Ectodermal cell (in vitro differentiated cells): Measurements from ENCODE around the gene DCLK1. TPM values are rescaled to one million over a fixed set of nuclear protein-coding genes. Genes with fewer than 3 reads are reported as not detected.

Source experiments
- H3K27ac ChIP-seq: 2 replicates; pipeline ENCODE4 v1.7.0; 2013; ENCODE audit warnings: mild to moderate bottlenecking, low read depth, low read length; ENCODE audit not compliant: insufficient read depth, poor library complexity, severe bottlenecking
- H3K27me3 ChIP-seq: 2 replicates; pipeline ENCODE4 v1.7.0; 2013; ENCODE audit warnings: mild to moderate bottlenecking, low read length; ENCODE audit not compliant: insufficient read depth, control insufficient read depth, poor library complexity, severe bottlenecking
- H3K36me3 ChIP-seq: one replicate; pipeline ENCODE4 v1.7.0; 2013; ENCODE audit warnings: low read length; ENCODE audit not compliant: control insufficient read depth, insufficient read depth
- H3K4me1 ChIP-seq: one replicate; pipeline ENCODE4 v1.7.0; 2013; ENCODE audit warnings: low read length; ENCODE audit not compliant: control insufficient read depth, insufficient read depth
- H3K4me3 ChIP-seq: 2 replicates; pipeline ENCODE4 v1.7.0; 2013; ENCODE audit warnings: low read depth, low read length, control low read depth; ENCODE audit not compliant: insufficient read depth
- H3K9me3 ChIP-seq: 2 replicates; pipeline ENCODE4 v1.7.0; 2013; ENCODE audit warnings: mild to moderate bottlenecking, low read length, moderate library complexity; ENCODE audit not compliant: control insufficient read depth
- WGBS, 2 experiments: methylation state at CpG; one replicate each; pipeline ENCODE4 v1.1.7; 2013; ENCODE audit warnings: missing lambda C conversion rate in 2 of 2; 5-methylcytosine and 5-hydroxymethylcytosine counted together
- polyA plus RNA-seq, 4 experiments: library from polyadenylated mRNA; stranded (reverse); fragments of 50-300 nt; gene quantifications; one replicate each; pipeline ENCODE4 v1.2.3, GENCODE V29; 2013

Gene DCLK1
- polyA plus RNA-seq (2013, experiment 1 of 4), result 4.1 TPM
- 3.7 TPM for polyA plus RNA-seq (2013, experiment 2 of 4)
- 3.8 TPM for polyA plus RNA-seq (2013, experiment 3 of 4)
- 5.2 TPM for polyA plus RNA-seq (2013, experiment 4 of 4)

- Histone ChIP-seq H3K4me1 (no peaks in the 10 kb centered on the region), H3K27me3 (peaks cover 48% of the 10 kb centered on the region), H3K4me3 (peak within 1 kb of the TSS; percentile 50), H3K9me3 (no peaks in the 10 kb centered on the region), H3K27ac (no peak within 1 kb of the TSS), H3K36me3 (no peaks in the 10 kb centered on the region)
- WGBS, 2 experiments, result 8 to 9% methylated on average over 48 of the region's 48 CpGs
Observed at GRCh38 chr13:36131222-36131930, at the start of gene DCLK1. DCLK1 (minus strand) TSS chr13:36131382.

- Histone ChIP-seq H3K4me1 (no peaks in the 10 kb centered on the region), H3K27ac (no peak overlapping the region), H3K36me3 (no peaks in the 10 kb centered on the region), H3K27me3 (no peaks in the 10 kb centered on the region), H3K4me3 (no peak overlapping the region), H3K9me3 (no peaks in the 10 kb centered on the region)
- WGBS, 2 experiments, result 85 to 92% methylated on average over 4 to 5 of the region's 5 CpGs
Observed at GRCh38 chr13:36175621-36176020, 44.4 kb upstream of the DCLK1 start.

- no peaks in the 10 kb centered on the region for H3K9me3 ChIP-seq
- no peaks in the 10 kb centered on the region for H3K36me3 ChIP-seq
- 73 to 75% methylated on average over 7 of the region's 7 CpGs for WGBS, 2 experiments
- no peak overlapping the region for H3K4me3 ChIP-seq
- no peaks in the 10 kb centered on the region for H3K4me1 ChIP-seq
- no peak overlapping the region for H3K27ac ChIP-seq
- no peaks in the 10 kb centered on the region for H3K27me3 ChIP-seq
Observed at GRCh38 chr13:36174923-36175322, 43.7 kb upstream of the DCLK1 start.

GRCh38 chr13:36173571-36174322, 42.6 kb upstream of the DCLK1 start:
- Histone ChIP-seq H3K27ac (no peak overlapping the region), H3K27me3 (no peaks in the 10 kb centered on the region), H3K4me3 (no peak overlapping the region), H3K4me1 (no peaks in the 10 kb centered on the region), H3K9me3 (no peaks in the 10 kb centered on the region), H3K36me3 (no peaks in the 10 kb centered on the region)
- 93 to 97% methylated on average over 3 to 4 of the region's 4 CpGs for WGBS, 2 experiments

GRCh38 chr13:36166046-36166445, 34.9 kb upstream of the DCLK1 start:
- no peak overlapping the region for H3K27ac ChIP-seq
- no peaks in the 10 kb centered on the region for H3K9me3 ChIP-seq
- 92 to 94% methylated on average over 5 of the region's 5 CpGs for WGBS, 2 experiments
- no peaks in the 10 kb centered on the region for H3K27me3 ChIP-seq
- no peaks in the 10 kb centered on the region for H3K4me1 ChIP-seq
- H3K36me3 ChIP-seq, result no peaks in the 10 kb centered on the region
- no peak overlapping the region for H3K4me3 ChIP-seq

GRCh38 chr13:36163809-36164308, 32.7 kb upstream of the DCLK1 start:
- Histone ChIP-seq H3K9me3 (no peaks in the 10 kb centered on the region), H3K4me1 (no peaks in the 10 kb centered on the region), H3K27ac (no peak overlapping the region), H3K4me3 (no peak overlapping the region), H3K27me3 (no peaks in the 10 kb centered on the region), H3K36me3 (no peaks in the 10 kb centered on the region)
- 78 to 87% methylated on average over 5 to 7 of the region's 7 CpGs for WGBS, 2 experiments

- WGBS, 2 experiments, result 94 to 95% methylated on average over 6 of the region's 6 CpGs
- Histone ChIP-seq H3K4me3 (no peak overlapping the region), H3K27ac (no peak overlapping the region)
Observed at GRCh38 chr13:36163286-36163685, 32.1 kb upstream of the DCLK1 start.

GRCh38 chr13:36160297-36160696, 29.1 kb upstream of the DCLK1 start:
- 92 to 94% methylated on average over 4 of the region's 4 CpGs for WGBS, 2 experiments
- peaks cover 6% of the 10 kb centered on the region for H3K27me3 ChIP-seq
- H3K9me3 ChIP-seq, result no peaks in the 10 kb centered on the region
- no peaks in the 10 kb centered on the region for H3K4me1 ChIP-seq
- H3K27ac ChIP-seq, result no peak overlapping the region
- no peaks in the 10 kb centered on the region for H3K36me3 ChIP-seq
- H3K4me3 ChIP-seq, result no peak overlapping the region

More at GRCh38 chr13:36163286-36163685, 32.1 kb upstream of the DCLK1 start:
- H3K27me3 ChIP-seq, result no peaks in the 10 kb centered on the region
- no peaks in the 10 kb centered on the region for H3K9me3 ChIP-seq
- no peaks in the 10 kb centered on the region for H3K4me1 ChIP-seq
- H3K36me3 ChIP-seq, result no peaks in the 10 kb centered on the region

GRCh38 chr13:36158611-36159010, 27.4 kb upstream of the DCLK1 start:
- Histone ChIP-seq H3K27ac (no peak overlapping the region), H3K9me3 (no peaks in the 10 kb centered on the region), H3K4me1 (peaks cover 8% of the 10 kb centered on the region), H3K27me3 (peaks cover 10% of the 10 kb centered on the region), H3K4me3 (no peak overlapping the region), H3K36me3 (no peaks in the 10 kb centered on the region)
- 93% methylated on average over 2 to 4 of the region's 4 CpGs for WGBS, 2 experiments

GRCh38 chr13:36157480-36157879, 26.3 kb upstream of the DCLK1 start:
- Histone ChIP-seq H3K9me3 (no peaks in the 10 kb centered on the region), H3K27me3 (peaks cover 10% of the 10 kb centered on the region), H3K4me3 (no peak overlapping the region), H3K27ac (no peak overlapping the region), H3K4me1 (peaks cover 8% of the 10 kb centered on the region), H3K36me3 (no peaks in the 10 kb centered on the region)
- 100% methylated on average over 1 of the region's 1 CpG for WGBS, 2 experiments
